AG04450 (cell line): ENCODE data around the gene CA14. TPM values are rescaled to one million over a fixed set of nuclear protein-coding genes. Genes with fewer than 3 reads are reported as not detected.
"Not testable (repeated sequence)": the region's sequence is repeated elsewhere in the genome, so short reads cannot be mapped to it uniquely, and the experiment has no call there.

Experiments
- CTCF ChIA-PET: fragments of 300-600, 350-600 bp; formaldehyde crosslinking; extraction: SDS; loops from one replicate; lab custom pipeline; 2022; ENCODE audit warnings: antibody characterized with exemption, inconsistent platforms; lab: Charles Lee
- POLR2A ChIA-PET: fragments of 350-600 bp; formaldehyde crosslinking; extraction: SDS; loops from one replicate; lab custom pipeline; 2021; ENCODE audit warnings: antibody characterized with exemption, inconsistent platforms; lab: Yijun Ruan, JAX
- DNase-seq: peaks from one replicate; pipeline ENCODE4 v3.0.0-alpha.2; 2011; ENCODE audit warnings: low read depth, low spot score
- H3K27ac ChIP-seq: one replicate; pipeline ENCODE4 v1.5.1; 2012; ENCODE audit warnings: low read depth, low read length, control low read depth
- H3K27me3 ChIP-seq: one replicate; pipeline ENCODE4 v1.6.0; 2012; ENCODE audit warnings: low read length; ENCODE audit not compliant: control insufficient read depth, insufficient read depth
- H3K4me3 ChIP-seq: 2 replicates; pipeline ENCODE4 v1.5.1; 2011; ENCODE audit warnings: mild to moderate bottlenecking, low read depth, low read length, control low read depth
- H3K9me3 ChIP-seq: 2 replicates; pipeline ENCODE4 v1.5.1; 2012; ENCODE audit warnings: low read length; ENCODE audit not compliant: control insufficient read depth, insufficient read depth
- polyA minus RNA-seq: library from RNA; depleted of rRNA, polyadenylated mRNA; stranded (reverse); fragments of >200 nt; gene quantifications from 2 replicates; pipeline ENCODE4 v1.2.3, GENCODE V29; 2011; rRNA and poly(A)+ RNA removed
- polyA plus RNA-seq: library from polyadenylated mRNA; depleted of rRNA; stranded (reverse); fragments of >200 nt; gene quantifications from 2 replicates; pipeline ENCODE4 v1.2.3, GENCODE V29; 2011; rRNA removed
- TF ChIP-seq, protein P1 (sequence below): IDR thresholded peaks from 2 replicates; pipeline ENCODE4 v1.5.1; 2011; ENCODE audit warnings: low read depth, low read length, control low read depth, inconsistent platforms

CA14 gene
- polyA plus RNA-seq: 0.09 TPM in 2 replicates
- polyA minus RNA-seq: not detected in 2 replicates

DNA sequence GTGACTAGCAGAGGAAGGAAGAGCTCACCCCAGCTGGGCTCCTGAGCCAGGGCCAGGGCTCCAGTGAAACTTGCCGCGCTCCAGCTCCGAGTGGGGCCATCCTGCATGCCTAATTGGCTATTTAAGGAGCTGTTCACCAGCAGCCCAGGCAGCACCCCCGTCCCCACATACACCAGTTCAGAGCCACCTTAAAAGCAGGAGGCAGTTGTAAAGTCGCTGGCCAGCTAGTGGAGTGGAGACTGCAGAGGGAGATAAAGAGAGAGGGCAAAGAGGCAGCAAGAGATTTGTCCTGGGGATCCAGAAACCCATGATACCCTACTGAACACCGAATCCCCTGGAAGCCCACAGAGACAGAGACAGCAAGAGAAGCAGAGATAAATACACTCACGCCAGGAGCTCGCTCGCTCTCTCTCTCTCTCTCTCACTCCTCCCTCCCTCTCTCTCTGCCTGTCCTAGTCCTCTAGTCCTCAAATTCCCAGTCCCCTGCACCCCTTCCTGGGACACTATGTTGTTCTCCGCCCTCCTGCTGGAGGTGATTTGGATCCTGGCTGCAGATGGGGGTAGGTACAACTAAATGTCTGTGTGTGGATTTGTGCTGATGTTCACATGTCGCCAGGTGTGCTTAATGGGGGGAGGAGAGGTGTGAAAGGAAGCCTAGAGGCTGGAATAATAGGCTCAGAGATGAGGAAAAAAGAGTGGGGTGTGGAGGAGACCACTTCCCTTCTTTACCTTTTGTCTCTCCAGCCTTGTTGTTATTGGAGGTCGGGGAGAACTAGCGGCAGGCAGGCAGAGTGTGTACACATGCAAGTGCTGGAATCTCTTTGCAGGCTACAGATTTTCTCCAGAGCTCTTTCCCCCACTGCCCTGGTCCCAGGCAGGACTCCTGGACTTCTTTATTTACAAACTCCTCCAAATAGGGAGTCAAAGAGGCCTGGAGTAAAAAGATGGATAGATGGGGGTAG is at the start of gene CA14:
CA14 (plus strand) TSS at position 151 of the 962 bp plus-strand sequence; CDS start at position 506, 355 bp downstream.
- ChIA-PET POLR2A (interaction anchor here (0.5 to 1.1 kb wide), 2 partner anchors 14 to 22 kb away, joined by 3 to 4 read pairs; partner anchors contain the start of gene C1orf54), CTCF (interaction anchor here (0.8 to 7.7 kb wide), 3 partner anchors 13 to 71 kb away, joined by 3 to 165 read pairs (median 118); partner anchors contain the start of genes APH1A and C1orf54)
- Histone ChIP-seq H3K4me3 (no peak within 1 kb of the TSS), H3K27me3 (peaks cover 5% of the 10 kb centered on the region), H3K9me3 (no peaks in the 10 kb centered on the region), H3K27ac (no peak within 1 kb of the TSS)
- no peak for DNase-seq
- TF ChIP-seq, protein P1, sequence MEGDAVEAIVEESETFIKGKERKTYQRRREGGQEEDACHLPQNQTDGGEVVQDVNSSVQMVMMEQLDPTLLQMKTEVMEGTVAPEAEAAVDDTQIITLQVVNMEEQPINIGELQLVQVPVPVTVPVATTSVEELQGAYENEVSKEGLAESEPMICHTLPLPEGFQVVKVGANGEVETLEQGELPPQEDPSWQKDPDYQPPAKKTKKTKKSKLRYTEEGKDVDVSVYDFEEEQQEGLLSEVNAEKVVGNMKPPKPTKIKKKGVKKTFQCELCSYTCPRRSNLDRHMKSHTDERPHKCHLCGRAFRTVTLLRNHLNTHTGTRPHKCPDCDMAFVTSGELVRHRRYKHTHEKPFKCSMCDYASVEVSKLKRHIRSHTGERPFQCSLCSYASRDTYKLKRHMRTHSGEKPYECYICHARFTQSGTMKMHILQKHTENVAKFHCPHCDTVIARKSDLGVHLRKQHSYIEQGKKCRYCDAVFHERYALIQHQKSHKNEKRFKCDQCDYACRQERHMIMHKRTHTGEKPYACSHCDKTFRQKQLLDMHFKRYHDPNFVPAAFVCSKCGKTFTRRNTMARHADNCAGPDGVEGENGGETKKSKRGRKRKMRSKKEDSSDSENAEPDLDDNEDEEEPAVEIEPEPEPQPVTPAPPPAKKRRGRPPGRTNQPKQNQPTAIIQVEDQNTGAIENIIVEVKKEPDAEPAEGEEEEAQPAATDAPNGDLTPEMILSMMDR: no peak

DNA sequence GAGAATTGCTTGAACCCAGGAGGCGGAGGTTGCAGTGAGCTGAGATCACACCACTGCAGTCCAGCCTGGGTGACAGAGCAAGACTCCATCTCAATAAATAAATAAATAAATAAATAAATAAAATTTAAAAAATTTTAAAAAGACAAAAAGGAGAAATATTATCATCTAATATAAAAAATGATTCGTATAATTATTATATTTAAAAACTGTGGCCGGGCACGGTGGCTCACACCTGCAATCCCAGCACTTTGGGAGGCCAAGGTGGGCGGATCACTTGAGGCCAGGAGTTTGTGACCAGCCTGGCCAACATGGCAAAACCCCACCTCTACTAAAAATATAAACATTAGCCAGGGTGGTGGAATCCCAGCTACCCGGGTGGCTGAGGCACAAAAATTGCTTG is 49.1 kb upstream of the CA14 start:
- H3K27ac ChIP-seq, DNase-seq, POLR2A ChIA-PET, H3K4me3 ChIP-seq, H3K27me3 ChIP-seq, H3K9me3 ChIP-seq: not testable (repeated sequence)
- CTCF ChIA-PET: interaction anchor here (1.1 kb wide), 1 partner anchor 135 kb away, joined by 3 read pairs; no protein-coding TSS in a partner anchor

DNA sequence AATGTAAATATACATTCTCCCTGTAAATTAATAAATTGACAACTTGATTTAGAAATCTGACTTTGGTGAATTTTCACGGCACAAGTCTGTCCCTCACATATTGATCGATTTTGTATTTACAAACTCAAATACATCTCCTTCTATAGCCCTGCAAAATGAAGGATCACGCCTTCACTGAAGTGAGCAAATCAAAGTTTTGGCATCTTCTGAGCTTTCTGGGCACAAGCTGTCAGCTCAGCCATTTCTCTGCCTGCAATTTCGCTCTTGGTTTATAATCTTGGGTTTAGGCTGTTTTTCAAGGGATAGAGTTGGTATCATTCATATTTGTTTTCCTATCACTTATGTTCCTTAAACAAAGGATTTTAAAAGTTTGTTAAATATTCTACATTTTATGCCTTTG is 47.5 kb upstream of the CA14 start:
- CTCF ChIA-PET: no interaction called here
- Histone ChIP-seq H3K9me3 (no peaks in the 10 kb centered on the region), H3K27me3 (no peaks in the 10 kb centered on the region), H3K27ac (no peak overlapping the region), H3K4me3 (no peak overlapping the region)
- POLR2A ChIA-PET: no interaction called here
- DNase-seq: no peak
- TF ChIP-seq, protein P1: no peak

DNA sequence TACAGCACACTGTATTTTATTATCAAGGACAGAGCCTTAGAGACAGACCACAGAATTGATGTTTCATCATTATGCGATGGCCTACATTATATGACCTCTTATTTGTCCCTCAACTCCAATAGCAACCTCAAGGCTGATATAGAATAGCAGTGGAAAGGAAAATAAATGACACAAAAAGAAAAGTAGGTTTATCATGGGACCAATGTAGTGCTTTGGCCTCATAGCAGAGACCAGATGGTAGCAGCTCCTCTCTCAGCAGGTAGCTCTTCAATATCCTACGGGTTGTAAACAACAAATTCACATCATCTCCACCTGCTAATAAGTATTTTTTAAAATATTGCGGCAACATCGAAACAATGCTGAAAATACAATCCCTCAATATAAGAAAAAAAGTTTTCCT is 46.9 kb upstream of the CA14 start:
- CTCF ChIA-PET: interaction anchor here (0.6 kb wide), 1 partner anchor 45 kb away, joined by 5 read pairs; no protein-coding TSS in a partner anchor
- Histone ChIP-seq H3K27ac (no peak overlapping the region), H3K4me3 (no peak overlapping the region), H3K27me3 (no peaks in the 10 kb centered on the region), H3K9me3 (no peaks in the 10 kb centered on the region)
- POLR2A ChIA-PET: no interaction called here
- DNase-seq: no peak
- TF ChIP-seq, protein P1: no peak

DNA sequence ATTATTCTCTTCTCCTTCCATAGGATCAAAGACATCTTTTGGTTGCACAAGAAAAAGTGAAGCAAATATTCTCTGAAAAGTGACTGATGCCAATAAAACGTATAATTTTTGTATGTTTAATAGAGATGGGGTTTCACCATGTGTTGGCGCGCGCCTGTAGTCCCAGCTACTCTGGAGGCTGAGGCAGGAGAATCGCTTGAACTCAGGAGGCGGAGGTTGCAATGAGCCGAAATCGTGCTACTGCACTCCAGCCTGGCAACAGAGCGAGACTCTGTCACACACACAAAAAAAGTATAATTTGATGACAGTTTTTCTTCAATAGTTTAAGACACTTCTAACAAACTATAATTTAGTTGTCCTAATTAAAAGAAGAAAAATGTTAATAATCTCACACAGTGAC is 45.5 kb upstream of the CA14 start:
- Histone ChIP-seq H3K27me3 (no peaks in the 10 kb centered on the region), H3K9me3 (no peaks in the 10 kb centered on the region), H3K4me3 (no peak overlapping the region), H3K27ac (no peak overlapping the region)
- ChIA-PET POLR2A (no interaction called here), CTCF (interaction anchor here (0.6 kb wide), 1 partner anchor 30 kb away, joined by 5 read pairs; no protein-coding TSS in a partner anchor)
- TF ChIP-seq, protein P1: no peak
- no peak for DNase-seq
